Esophagus (tissue), 2 donors: ENCODE data around the gene PPP1R15A. TPM values are rescaled to one million over a fixed set of nuclear protein-coding genes. Genes with fewer than 3 reads are reported as not detected.
A peak's percentile ranks its signal among the peaks of the same experiment; 100 is the strongest.
"Not testable (repeated sequence)": the region's sequence is repeated elsewhere in the genome, so short reads cannot be mapped to it uniquely, and the experiment has no call there.

Experiments
- H3K27ac ChIP-seq, 2 donors: one replicate each; pipeline ENCODE4 v1.5.1; 2013; ENCODE audit warnings: low read depth in 2 of 2, mild to moderate bottlenecking in 2 of 2, inconsistent platforms in 1 of 2, low read length in 1 of 2, moderate library complexity in 1 of 2
- H3K27me3 ChIP-seq, 2 donors: one replicate each; pipeline ENCODE4 v1.6.1; 2013; ENCODE audit warnings: low read length in 2 of 2, control low read depth in 1 of 2, mild to moderate bottlenecking in 1 of 2; ENCODE audit not compliant: insufficient read depth in 2 of 2, control insufficient read depth in 1 of 2
- H3K36me3 ChIP-seq, 2 donors: one replicate each; pipeline ENCODE4 v1.6.1; 2013; ENCODE audit warnings: low read length in 1 of 2; ENCODE audit not compliant: control insufficient read depth in 2 of 2, insufficient read depth in 2 of 2
- H3K4me1 ChIP-seq, 2 donors: one replicate each; pipeline ENCODE4 v1.6.1; 2013; ENCODE audit warnings: low read length in 1 of 2; ENCODE audit not compliant: control insufficient read depth in 2 of 2, insufficient read depth in 2 of 2
- H3K4me3 ChIP-seq, 2 donors: one replicate each; pipeline ENCODE4 v1.5.1; 2013; ENCODE audit warnings: low read length in 2 of 2, mild to moderate bottlenecking in 2 of 2, low read depth in 1 of 2, moderate library complexity in 1 of 2
- H3K9me3 ChIP-seq, 2 donors: one replicate each; pipeline ENCODE4 v1.6.1; 2013; ENCODE audit warnings: mild to moderate bottlenecking in 2 of 2, low read depth in 1 of 2, low read length in 1 of 2, moderate library complexity in 1 of 2; ENCODE audit not compliant: control insufficient read depth in 2 of 2, insufficient read depth in 1 of 2
- WGBS, 2 donors: extraction: QIAGEN DNeasy Blood & Tissue Kit; methylation state at CpG; one replicate each; pipeline ENCODE4 v1.1.7; 2013; 5-methylcytosine and 5-hydroxymethylcytosine counted together
- polyA plus RNA-seq, 2 donors: library from polyadenylated mRNA; stranded (reverse); fragments of 200-250 nt; gene quantifications; one replicate each; pipeline ENCODE4 v1.2.3, GENCODE V29; 2013
- donor health status: healthy with polysubstance abuse.
- donor health status: Bipolar disorder and iron deficiency.

Gene PPP1R15A
- polyA plus RNA-seq, 2 donors, result 38.0 to 145 TPM

- 73 to 80% methylated on average over 14 of the region's 14 CpGs for WGBS, 2 donors
- Histone ChIP-seq H3K36me3 (peaks cover 13 to 31% of the 10 kb centered on the region in 2 donors), H3K27ac (peak overlapping the region in 1 of 2 donors; percentile 33), H3K4me1 (no peaks in the 10 kb centered on the region), H3K27me3 (no peaks in the 10 kb centered on the region), H3K9me3 (no peaks in the 10 kb centered on the region), H3K4me3 (no peak overlapping the region)
Observed at GRCh38 chr19:48907671-48908070, 35.5 kb downstream of the PPP1R15A start.

GRCh38 chr19:48909424-48910077 is 37.3 kb downstream of the PPP1R15A start:
- H3K27ac ChIP-seq, H3K9me3 ChIP-seq, H3K4me3 ChIP-seq, H3K4me1 ChIP-seq, H3K27me3 ChIP-seq: not testable (repeated sequence)
- 93 to 95% methylated on average over 11 of the region's 11 CpGs for WGBS, 2 donors
- H3K36me3 ChIP-seq, result peaks cover 16 to 35% of the 10 kb centered on the region in 2 donors

GRCh38 chr19:48910803-48911202 is 38.6 kb downstream of the PPP1R15A start:
- WGBS, 2 donors, result 87 to 91% methylated on average over 2 of the region's 2 CpGs
- Histone ChIP-seq H3K36me3 (peaks cover 8 to 26% of the 10 kb centered on the region in 2 donors), H3K27ac (peak overlapping the region in 1 of 2 donors; percentile 7)

GRCh38 chr19:48913114-48913889 is 41.1 kb downstream of the PPP1R15A start:
- Histone ChIP-seq H3K4me3 (no peak overlapping the region), H3K27me3 (no peaks in the 10 kb centered on the region), H3K9me3 (no peaks in the 10 kb centered on the region), H3K27ac (peak overlapping the region in 1 of 2 donors; percentile 63), H3K36me3 (peaks cover 14 to 26% of the 10 kb centered on the region in 2 donors), H3K4me1 (no peaks in the 10 kb centered on the region)
- WGBS, 2 donors, result 89 to 93% methylated on average over 9 of the region's 9 CpGs

More at GRCh38 chr19:48910803-48911202, 38.6 kb downstream of the PPP1R15A start:
- Histone ChIP-seq H3K4me1 (no peaks in the 10 kb centered on the region), H3K9me3 (no peaks in the 10 kb centered on the region), H3K4me3 (no peak overlapping the region), H3K27me3 (no peaks in the 10 kb centered on the region)

- H3K4me3 ChIP-seq, result no peak overlapping the region
- 92 to 94% methylated on average over 8 of the region's 8 CpGs for WGBS, 2 donors
- H3K27ac ChIP-seq, result no peak overlapping the region
- H3K4me1 ChIP-seq, result peaks cover 0 to 2% of the 10 kb centered on the region in 2 donors
- H3K27me3 ChIP-seq, result no peaks in the 10 kb centered on the region
- no peaks in the 10 kb centered on the region for H3K9me3 ChIP-seq
- H3K36me3 ChIP-seq, result peaks cover 21 to 28% of the 10 kb centered on the region in 2 donors
Observed at GRCh38 chr19:48914181-48914580, 42.0 kb downstream of the PPP1R15A start.

GRCh38 chr19:48915757-48916156 is 43.5 kb downstream of the PPP1R15A start:
- Histone ChIP-seq H3K9me3 (no peaks in the 10 kb centered on the region), H3K27ac (no peak overlapping the region), H3K4me3 (no peak overlapping the region), H3K4me1 (peaks cover 0 to 2% of the 10 kb centered on the region in 2 donors), H3K36me3 (peaks cover 20 to 32% of the 10 kb centered on the region in 2 donors), H3K27me3 (no peaks in the 10 kb centered on the region)
- 86 to 93% methylated on average over 8 of the region's 8 CpGs for WGBS, 2 donors

- 80 to 81% methylated on average over 6 of the region's 6 CpGs for WGBS, 2 donors
- Histone ChIP-seq H3K36me3 (peaks cover 24 to 44% of the 10 kb centered on the region in 2 donors), H3K4me1 (peaks cover 0 to 2% of the 10 kb centered on the region in 2 donors), H3K27me3 (no peaks in the 10 kb centered on the region), H3K4me3 (no peak overlapping the region), H3K27ac (no peak overlapping the region), H3K9me3 (no peaks in the 10 kb centered on the region)
Observed at GRCh38 chr19:48918071-48918470, 45.9 kb downstream of the PPP1R15A start.

GRCh38 chr19:48918801-48919247 is 46.6 kb downstream of the PPP1R15A start:
- WGBS, 2 donors, result 88% methylated on average over 18 of the region's 18 CpGs
- no peaks in the 10 kb centered on the region for H3K27me3 ChIP-seq
- H3K36me3 ChIP-seq, result peaks cover 24 to 41% of the 10 kb centered on the region in 2 donors
- H3K27ac ChIP-seq, result no peak overlapping the region
- H3K4me1 ChIP-seq, result peaks cover 0 to 2% of the 10 kb centered on the region in 2 donors
- H3K4me3 ChIP-seq, result no peak overlapping the region
- H3K9me3 ChIP-seq, result no peaks in the 10 kb centered on the region

- H3K27ac ChIP-seq, H3K4me1 ChIP-seq, H3K9me3 ChIP-seq, H3K4me3 ChIP-seq, H3K27me3 ChIP-seq: not testable (repeated sequence)
- WGBS, 2 donors, result 94% methylated on average over 8 of the region's 8 CpGs
- peaks cover 21 to 41% of the 10 kb centered on the region in 2 donors for H3K36me3 ChIP-seq
Observed at GRCh38 chr19:48919271-48919670, 47.0 kb downstream of the PPP1R15A start.
